Activated CD8-positive, alpha-beta T cell treated with anti-CD3 and anti-CD28 coated beads for 36 hours (primary cell): ENCODE results near the gene SNAPC2. TPM values are rescaled to one million over a fixed set of nuclear protein-coding genes. Genes with fewer than 3 reads are reported as not detected.

Source experiments
- ATAC-seq: fragments of 200-7000 bp; cut with Tn5 transposase; one replicate; pipeline ENCODE4 v1.10.0; 2021; ENCODE audit warnings: mild to moderate bottlenecking, moderate library complexity
- CTCF ChIA-PET: fragments of 350-600 bp; sonication (Branson Sonifier 250); formaldehyde crosslinking; loops from one replicate; lab custom pipeline; 2021; ENCODE audit warnings: antibody characterized with exemption; lab: Charles Lee
- POLR2A ChIA-PET: fragments of 350-600 bp; sonication (Branson Sonifier 250); formaldehyde crosslinking; loops from one replicate; lab custom pipeline; 2021; ENCODE audit warnings: antibody characterized with exemption; lab: Charles Lee
- DNase-seq: peaks from one replicate; pipeline ENCODE4 v3.0.0-alpha.2; 2020
- H3K27ac Mint-ChIP-seq: one replicate; pipeline ENCODE4 v1.8.0; 2021; ENCODE audit warnings: mild to moderate bottlenecking, mixed read lengths
- H3K27me3 Mint-ChIP-seq: one replicate; pipeline ENCODE4 v1.8.0; 2021; ENCODE audit warnings: mixed read lengths
- H3K36me3 Mint-ChIP-seq: one replicate; pipeline ENCODE4 v1.8.0; 2021; ENCODE audit warnings: low read depth, mixed read lengths
- H3K4me1 Mint-ChIP-seq: one replicate; pipeline ENCODE4 v1.8.0; 2021; ENCODE audit warnings: low read depth, mixed read lengths
- H3K4me3 Mint-ChIP-seq: one replicate; pipeline ENCODE4 v1.8.0; 2021; ENCODE audit warnings: mild to moderate bottlenecking, moderate library complexity, mixed read lengths
- H3K9me3 Mint-ChIP-seq: one replicate; pipeline ENCODE4 v1.8.0; 2021; ENCODE audit warnings: mixed read lengths
- CTCF ChIP-seq: fragments of 200-600 bp; IDR thresholded peaks from one replicate; pipeline ENCODE4 v1.8.0; 2022; ENCODE audit warnings: antibody characterized with exemption, mild to moderate bottlenecking
- intact Hi-C: fragments of 100-400 bp; cut with micrococcal nuclease; formaldehyde crosslinking; loops from one replicate; pipeline ENCODE4 v1.10.0; 2022
- total RNA-seq, 2 experiments: library from RNA; stranded (reverse); gene quantifications; one replicate each; pipeline ENCODE4 v1.2.3, GENCODE V29; 2021

Gene SNAPC2
- total RNA-seq, 2 experiments from 2014 or later, result 16.0 to 18.2 TPM

DNA sequence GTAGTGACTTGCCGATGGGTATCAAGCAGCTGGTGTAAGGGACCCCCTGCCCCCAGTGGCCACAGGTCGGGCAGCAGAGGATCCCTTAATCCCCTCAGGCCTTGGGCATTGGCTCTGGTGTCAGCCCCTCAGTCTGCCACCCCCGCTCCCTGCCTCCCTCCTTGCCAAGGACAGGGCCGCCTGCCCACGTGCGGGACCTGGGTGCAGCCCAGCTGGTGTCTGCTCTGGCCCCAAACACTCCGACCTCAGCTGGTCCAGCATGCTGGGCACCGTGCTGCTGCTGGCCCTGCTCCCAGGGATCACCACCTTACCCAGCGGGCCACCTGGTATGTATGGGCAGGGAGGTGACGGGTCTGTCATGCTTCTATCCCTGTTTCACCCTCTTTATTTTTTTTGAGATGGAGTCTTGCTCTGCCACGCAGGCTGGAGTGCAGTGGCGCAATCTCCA is 5.5 kb upstream of the SNAPC2 start, which contains the start of gene TGFBR3L:
TGFBR3L (plus strand) TSS at position 233 of the 448 bp plus-strand sequence.
- TF ChIP-seq CTCF, result no peak
- Mint-ChIP-seq H3K9me3 (no peaks in the 10 kb centered on the region), H3K4me3 (peak within 1 kb of the TSS; percentile 53), H3K4me1 (peaks cover 20% of the 10 kb centered on the region), H3K27me3 (peaks cover 20% of the 10 kb centered on the region), H3K27ac (no peak within 1 kb of the TSS), H3K36me3 (peaks cover 19% of the 10 kb centered on the region)
- intact Hi-C loops, result no loop called here
- ATAC-seq, result no peak
- CTCF ChIA-PET, result no interaction called here
- POLR2A ChIA-PET, result interaction anchor here (0.6 to 1.2 kb wide), 4 partner anchors 9 to 29 kb away, joined by 3 to 4 read pairs (median 3); partner anchors contain the start of genes MAP2K7 and TIMM44
- no peak for DNase-seq

- Mint-ChIP-seq H3K27me3 (peaks cover 22% of the 10 kb centered on the region), H3K27ac (no peak overlapping the region), H3K4me3 (peak overlapping the region; percentile 53), H3K36me3 (peaks cover 17% of the 10 kb centered on the region), H3K9me3 (no peaks in the 10 kb centered on the region), H3K4me1 (peaks cover 25% of the 10 kb centered on the region)
- POLR2A ChIA-PET, result interaction anchor here (0.7 to 3.2 kb wide), 5 partner anchors 10 to 16 kb away, joined by 3 to 13 read pairs (median 4); partner anchors contain the start of genes CTXN1 and MAP2K7
- DNase-seq (no peak), ATAC-seq (no peak)
- CTCF ChIA-PET, result interaction anchor here (1.1 to 1.3 kb wide), 2 partner anchors 21 to 87 kb away, joined by 3 to 4 read pairs; no protein-coding TSS in a partner anchor
- intact Hi-C loops, result no loop called here
- no peak for TF ChIP-seq CTCF
These were observed 4.7 kb upstream of the SNAPC2 start for GRCh38 chr19:7915250-7916102.

DNA sequence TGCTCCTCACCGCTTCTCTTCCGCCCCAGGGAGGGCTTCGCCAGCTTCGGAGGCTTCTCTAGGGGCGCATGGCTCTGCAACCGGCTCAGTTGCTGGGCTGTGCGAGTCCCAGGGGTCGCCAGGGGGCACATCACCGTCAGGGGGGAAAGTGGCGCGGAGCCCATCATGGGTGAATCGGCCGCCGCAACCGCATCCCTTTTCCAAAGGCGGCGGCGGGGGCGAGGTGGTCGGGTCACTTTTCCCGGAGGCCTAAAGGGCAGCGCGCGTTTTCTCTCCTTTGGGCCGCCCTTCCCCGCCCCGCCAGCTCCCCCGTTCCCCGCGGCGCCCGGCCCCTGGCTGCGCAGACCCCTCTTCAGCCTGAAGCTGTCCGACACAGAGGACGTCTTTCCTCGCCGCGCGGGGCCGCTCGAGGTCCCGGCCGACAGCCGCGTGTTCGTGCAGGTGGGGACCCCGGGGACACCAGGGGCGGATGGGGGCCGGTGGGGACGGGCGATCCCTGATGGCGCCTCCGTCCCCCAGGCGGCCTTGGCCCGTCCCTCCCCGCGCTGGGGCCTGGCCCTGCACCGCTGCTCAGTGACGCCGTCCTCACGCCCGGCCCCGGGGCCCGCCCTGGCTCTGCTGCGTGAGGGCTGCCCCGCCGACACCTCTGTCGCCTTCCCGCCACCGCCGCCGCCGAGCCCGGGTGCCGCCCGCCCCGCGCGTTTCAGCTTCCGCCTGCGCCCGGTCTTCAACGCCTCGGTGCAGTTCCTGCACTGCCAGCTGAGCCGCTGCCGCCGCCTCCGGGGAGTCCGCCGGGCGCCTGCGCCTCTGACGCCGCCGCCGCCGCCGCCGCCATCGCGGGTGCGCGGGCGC is 3.8 kb upstream of the SNAPC2 start:
- Mint-ChIP-seq H3K4me1 (peaks cover 28% of the 10 kb centered on the region), H3K36me3 (peaks cover 11% of the 10 kb centered on the region), H3K27ac (no peak overlapping the region), H3K9me3 (no peaks in the 10 kb centered on the region), H3K27me3 (peaks cover 22% of the 10 kb centered on the region), H3K4me3 (peak overlapping the region; percentile 73)
- DNase-seq, result peak; percentile 73
- no peak for TF ChIP-seq CTCF
- ChIA-PET POLR2A (interaction anchor here (0.9 to 3.2 kb wide), 5 partner anchors 8 to 27 kb away, joined by 4 to 14 read pairs (median 13); partner anchors contain the start of genes CTXN1, MAP2K7 and TIMM44), CTCF (interaction anchor here (1.1 to 2.4 kb wide), 3 partner anchors 21 to 86 kb away, joined by 3 to 14 read pairs (median 4); no protein-coding TSS in a partner anchor)
- peak; percentile 3 for ATAC-seq
- intact Hi-C loops, result no loop called here

DNA sequence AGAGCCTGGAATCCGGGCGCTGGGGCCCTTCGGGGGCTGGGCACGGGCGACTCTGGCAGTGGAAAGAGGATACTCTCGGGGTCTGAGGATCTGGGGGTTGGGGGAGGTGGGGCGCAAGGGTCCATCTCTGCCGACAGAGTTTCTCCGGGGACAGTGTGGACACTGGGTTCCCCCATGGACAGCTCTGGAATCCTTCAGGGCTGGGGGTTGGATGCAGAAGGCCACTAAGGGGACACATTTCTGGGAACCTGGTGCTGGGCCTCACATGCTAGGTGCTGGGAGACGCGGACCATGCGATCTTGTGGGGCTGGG is 3.2 kb upstream of the SNAPC2 start:
- POLR2A ChIA-PET, result interaction anchor here (2.0 to 3.2 kb wide), 4 partner anchors 9 to 26 kb away, joined by 12 to 14 read pairs (median 13); partner anchors contain the start of genes CTXN1, MAP2K7 and TIMM44
- H3K4me1 Mint-ChIP-seq, result peaks cover 28% of the 10 kb centered on the region
- H3K27me3 Mint-ChIP-seq, result peaks cover 22% of the 10 kb centered on the region
- DNase-seq (no peak), ATAC-seq (no peak)
- peaks cover 7% of the 10 kb centered on the region for H3K36me3 Mint-ChIP-seq
- no peaks in the 10 kb centered on the region for H3K9me3 Mint-ChIP-seq
- CTCF ChIA-PET, result interaction anchor here (2.4 kb wide), 1 partner anchor 48 kb away, joined by 14 read pairs; no protein-coding TSS in a partner anchor
- TF ChIP-seq CTCF, result no peak
- intact Hi-C loops, result no loop called here
- peak overlapping the region; percentile 46 for H3K27ac Mint-ChIP-seq
- H3K4me3 Mint-ChIP-seq, result peak overlapping the region; percentile 73
